Duodenal mucosa (tissue), 2 donors: ENCODE measurements around the gene NEURL4.
A peak's percentile ranks its signal among the peaks of the same experiment; 100 is the strongest.

Experiments used
- H3K27ac ChIP-seq: one replicate; pipeline ENCODE4 v1.7.0; 2013; ENCODE audit warnings: low read depth, low read length
- H3K27me3 ChIP-seq, 2 donors: one replicate each; pipeline ENCODE4 v1.7.0; 2013; ENCODE audit warnings: low read length in 2 of 2, control low read depth in 1 of 2; ENCODE audit not compliant: insufficient read depth in 2 of 2, control insufficient read depth in 1 of 2
- H3K36me3 ChIP-seq, 2 donors: one replicate each; pipeline ENCODE4 v1.7.0; 2013; ENCODE audit warnings: low read length in 2 of 2, control low read depth in 1 of 2; ENCODE audit not compliant: insufficient read depth in 2 of 2, control insufficient read depth in 1 of 2
- H3K4me1 ChIP-seq, 2 donors: one replicate each; pipeline ENCODE4 v1.7.0; 2013; ENCODE audit warnings: low read length in 2 of 2, control low read depth in 1 of 2; ENCODE audit not compliant: insufficient read depth in 2 of 2, control insufficient read depth in 1 of 2
- H3K4me3 ChIP-seq, 2 donors: one replicate each; pipeline ENCODE4 v1.7.0; 2013; ENCODE audit warnings: low read length in 2 of 2, low read depth in 1 of 2
- H3K9ac ChIP-seq, 2 donors: one replicate each; pipeline ENCODE4 v1.7.0; 2013; ENCODE audit warnings: low read length in 2 of 2, low read depth in 1 of 2
- H3K9me3 ChIP-seq, 2 donors: one replicate each; pipeline ENCODE4 v1.7.0; 2013; ENCODE audit warnings: low read length in 2 of 2, control low read depth in 1 of 2; ENCODE audit not compliant: control insufficient read depth in 1 of 2

The NEURL4 gene

GRCh38 chr17:7357381-7357780 is 28.2 kb upstream of the NEURL4 start:
- Histone ChIP-seq H3K4me1 (peaks cover 10 to 18% of the 10 kb centered on the region in 2 donors), H3K4me3 (no peak overlapping the region), H3K27ac (no peak overlapping the region), H3K9ac (no peak overlapping the region), H3K9me3 (no peaks in the 10 kb centered on the region), H3K36me3 (no peaks in the 10 kb centered on the region), H3K27me3 (no peaks in the 10 kb centered on the region)

- no peak overlapping the region for H3K4me3 ChIP-seq
- peaks cover 11 to 21% of the 10 kb centered on the region in 2 donors for H3K4me1 ChIP-seq
- no peaks in the 10 kb centered on the region for H3K36me3 ChIP-seq
- no peaks in the 10 kb centered on the region for H3K9me3 ChIP-seq
- no peak overlapping the region for H3K9ac ChIP-seq
- no peak overlapping the region for H3K27ac ChIP-seq
- no peaks in the 10 kb centered on the region for H3K27me3 ChIP-seq
Measured at GRCh38 chr17:7356756-7357155, 27.6 kb upstream of the NEURL4 start.

- no peak overlapping the region for H3K9ac ChIP-seq
- H3K4me3 ChIP-seq: no peak overlapping the region
- H3K4me1 ChIP-seq: peaks cover 11 to 22% of the 10 kb centered on the region in 2 donors
- H3K9me3 ChIP-seq: no peaks in the 10 kb centered on the region
- H3K27me3 ChIP-seq: no peaks in the 10 kb centered on the region
- H3K27ac ChIP-seq: no peak overlapping the region
- no peaks in the 10 kb centered on the region for H3K36me3 ChIP-seq
Measured at GRCh38 chr17:7356072-7356549, 27.0 kb upstream of the NEURL4 start.

GRCh38 chr17:7355573-7355972 is 26.4 kb upstream of the NEURL4 start:
- Histone ChIP-seq H3K4me1 (peaks cover 11 to 28% of the 10 kb centered on the region in 2 donors), H3K27me3 (no peaks in the 10 kb centered on the region), H3K27ac (no peak overlapping the region), H3K4me3 (no peak overlapping the region), H3K36me3 (no peaks in the 10 kb centered on the region), H3K9me3 (no peaks in the 10 kb centered on the region), H3K9ac (no peak overlapping the region)

- Histone ChIP-seq H3K9me3 (no peaks in the 10 kb centered on the region), H3K27me3 (no peaks in the 10 kb centered on the region), H3K27ac (no peak within 1 kb of the TSS), H3K36me3 (no peaks in the 10 kb centered on the region), H3K9ac (no peak within 1 kb of the TSS), H3K4me1 (peaks cover 11 to 32% of the 10 kb centered on the region in 2 donors), H3K4me3 (no peak within 1 kb of the TSS)
Measured at GRCh38 chr17:7355053-7355452, 25.9 kb upstream of the NEURL4 start, which contains the start of gene TMEM95. Gene TMEM95, plus strand, starts transcription at chr17:7355156. Its CDS starts 49 bp downstream, at chr17:7355205.

- Histone ChIP-seq H3K27ac (no peak overlapping the region), H3K9me3 (no peaks in the 10 kb centered on the region), H3K9ac (no peak overlapping the region), H3K4me1 (peaks cover 11 to 38% of the 10 kb centered on the region in 2 donors), H3K36me3 (no peaks in the 10 kb centered on the region), H3K4me3 (no peak overlapping the region), H3K27me3 (peaks cover 0 to 4% of the 10 kb centered on the region in 2 donors)
Measured at GRCh38 chr17:7354262-7354843, 25.2 kb upstream of the NEURL4 start.

GRCh38 chr17:7352910-7353635 is 23.9 kb upstream of the NEURL4 start:
- Histone ChIP-seq H3K4me1 (peaks cover 11 to 38% of the 10 kb centered on the region in 2 donors), H3K27ac (no peak overlapping the region)

GRCh38 chr17:7352503-7352889 is 23.4 kb upstream of the NEURL4 start:
- peaks cover 0 to 4% of the 10 kb centered on the region in 2 donors for H3K27me3 ChIP-seq
- no peaks in the 10 kb centered on the region for H3K9me3 ChIP-seq
- peaks cover 11 to 38% of the 10 kb centered on the region in 2 donors for H3K4me1 ChIP-seq
- peak overlapping the region; percentile 97 for H3K27ac ChIP-seq
- peak overlapping the region; percentile 79 to 85 for H3K9ac ChIP-seq
- no peaks in the 10 kb centered on the region for H3K36me3 ChIP-seq
- peak overlapping the region; percentile 80 to 89 for H3K4me3 ChIP-seq

More at GRCh38 chr17:7352910-7353635, 23.9 kb upstream of the NEURL4 start:
- Histone ChIP-seq H3K36me3 (no peaks in the 10 kb centered on the region), H3K9me3 (no peaks in the 10 kb centered on the region), H3K27me3 (peaks cover 0 to 4% of the 10 kb centered on the region in 2 donors), H3K4me3 (peak overlapping the region; percentile 80 to 89), H3K9ac (peak overlapping the region in 1 of 2 donors; percentile 79)

- Histone ChIP-seq H3K9ac (peak within 1 kb of the TSS; percentile 79 to 85), H3K4me3 (peak within 1 kb of the TSS; percentile 80 to 89), H3K4me1 (peaks cover 11 to 38% of the 10 kb centered on the region in 2 donors), H3K27me3 (peaks cover 0 to 4% of the 10 kb centered on the region in 2 donors), H3K27ac (peak within 1 kb of the TSS; percentile 97), H3K9me3 (no peaks in the 10 kb centered on the region), H3K36me3 (no peaks in the 10 kb centered on the region)
Measured at GRCh38 chr17:7351665-7352502, 22.7 kb upstream of the NEURL4 start, which contains the start of gene KCTD11. Gene KCTD11, plus strand, starts transcription at chr17:7352162.
